Hippocampal formation (tissue), 2 donors: ENCODE measurements around the gene HNF4A.

ENCODE experiments used
- DNase-seq, 2 donors: peaks; one replicate each; lab custom pipeline; 2025; lab: John Stamatoyannopoulos, UW

HNF4A gene

DNA sequence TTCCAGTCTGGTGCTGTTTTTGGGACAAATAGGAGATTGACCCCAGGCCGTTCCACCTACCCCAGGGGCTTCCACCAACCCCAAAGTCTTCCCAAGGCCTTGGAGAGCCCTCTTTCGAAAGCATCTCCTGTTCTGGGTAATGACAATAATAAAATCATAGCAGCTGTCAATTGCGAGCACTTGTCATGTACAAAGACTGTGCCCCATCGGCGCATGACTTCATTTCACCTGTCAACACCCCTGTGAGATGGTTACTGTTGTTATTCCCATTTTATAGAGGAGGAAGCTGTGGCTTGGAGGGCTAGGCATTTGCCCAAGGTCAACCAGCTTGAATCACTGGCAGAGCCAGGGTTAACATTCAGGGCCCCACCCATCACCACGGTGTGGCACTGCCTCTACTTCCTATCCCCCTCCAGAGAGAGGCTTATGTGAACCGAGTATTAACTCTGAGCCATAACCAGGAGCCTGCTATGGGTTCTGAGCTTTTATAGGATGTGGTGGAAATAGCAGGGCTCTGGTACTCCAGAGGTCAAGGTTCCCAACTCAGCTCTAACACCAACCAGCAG, 51.2 kb downstream of the HNF4A start:
- DNase-seq = no peak

DNA sequence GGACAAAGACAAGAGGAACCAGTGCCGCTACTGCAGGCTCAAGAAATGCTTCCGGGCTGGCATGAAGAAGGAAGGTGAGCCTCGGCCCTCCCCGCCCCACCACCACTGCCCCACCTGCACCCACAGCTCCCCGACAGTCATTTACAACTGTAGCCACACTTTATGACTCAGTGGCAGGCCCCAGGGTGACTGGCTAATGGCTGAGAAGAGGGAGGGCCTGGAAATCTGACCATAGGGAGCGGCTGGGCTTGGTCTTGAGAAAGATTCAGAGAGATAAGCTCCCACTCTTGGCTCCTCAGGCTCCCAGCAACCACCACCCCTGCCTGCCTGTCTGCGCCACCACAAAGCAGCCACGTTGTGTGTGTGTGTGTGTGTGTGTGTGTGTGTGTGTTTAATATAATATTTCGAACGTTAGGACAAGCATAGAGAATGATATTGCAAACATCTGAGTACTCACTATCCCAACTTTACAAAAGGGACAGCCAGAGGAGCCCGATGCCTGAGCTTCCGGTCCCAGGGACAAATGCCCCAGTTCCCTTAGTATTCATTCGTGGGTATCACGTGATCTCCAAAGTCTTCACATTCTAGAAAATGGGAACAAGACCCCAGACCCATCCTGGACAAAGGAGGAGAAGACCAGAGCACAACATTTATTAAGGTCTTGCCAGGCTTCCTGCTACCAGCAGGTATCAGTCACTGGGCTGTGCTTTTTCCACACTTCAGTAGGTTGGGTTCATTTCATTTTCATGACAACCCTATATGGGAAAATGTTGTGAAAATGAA, 52.1 kb downstream of the HNF4A start:
- DNase-seq = no peak

DNA sequence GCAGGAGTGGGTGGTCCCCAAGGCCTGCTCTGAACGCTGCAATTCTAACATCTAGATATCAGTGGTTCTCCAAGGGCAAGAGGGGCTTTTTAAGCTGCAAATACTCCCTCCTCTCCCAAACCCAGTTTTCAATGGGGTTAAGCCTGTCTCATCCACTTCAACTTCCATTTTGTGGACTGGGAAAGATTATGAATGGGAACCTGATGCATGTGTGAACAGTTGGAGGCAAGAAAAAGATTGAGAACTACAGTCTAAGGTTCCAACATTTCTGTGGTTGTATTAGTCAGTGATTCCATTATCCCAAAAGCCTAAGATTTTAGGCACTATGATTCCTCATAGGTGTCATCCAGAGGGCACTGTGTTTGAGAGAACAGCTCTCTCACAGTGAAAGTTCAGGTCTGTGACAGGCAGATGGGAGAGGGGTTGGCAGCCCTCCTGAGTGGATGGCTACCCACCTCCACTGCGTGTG, 53.7 kb downstream of the HNF4A start:
- no peak for DNase-seq

- DNase-seq = no peak
Observed at GRCh38 chr20:44410583-44411019, 55.1 kb downstream of the HNF4A start.

DNA sequence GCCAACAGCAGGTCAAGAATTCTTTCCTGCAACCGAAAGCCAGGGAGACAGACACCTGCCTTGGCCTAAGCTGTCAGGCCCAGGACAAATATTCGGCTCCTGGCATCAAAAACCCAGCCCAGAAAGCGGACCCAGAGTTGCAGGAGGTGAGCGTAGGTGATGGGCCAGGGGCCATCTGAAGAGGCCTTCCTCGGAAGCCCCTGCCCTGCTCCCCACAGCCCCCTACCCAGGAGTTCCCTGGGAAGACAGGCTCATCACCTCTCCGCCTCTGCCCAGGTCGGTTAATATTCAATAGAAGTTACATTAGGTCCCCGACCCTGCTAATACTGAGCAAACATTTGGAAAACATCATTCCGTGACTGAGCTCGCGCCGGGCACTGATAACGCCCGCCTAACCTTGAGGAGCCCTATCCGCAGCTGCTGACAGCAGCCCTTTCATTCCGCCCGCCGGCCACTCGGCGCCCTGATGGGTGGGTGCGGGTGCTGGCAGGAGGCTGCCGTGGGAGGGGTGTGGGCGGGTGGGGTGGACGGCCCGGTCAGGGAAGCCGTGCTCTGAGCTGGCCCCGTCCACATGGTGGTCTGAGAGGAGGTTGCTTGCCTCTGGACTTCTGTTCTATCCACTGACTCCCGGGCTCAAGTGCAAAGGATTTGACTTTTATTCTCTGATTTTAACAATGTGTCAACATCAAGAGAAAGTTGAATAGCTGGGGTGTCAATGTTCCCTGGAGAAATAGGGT, 55.7 kb downstream of the HNF4A start:
- no peak for DNase-seq

DNA sequence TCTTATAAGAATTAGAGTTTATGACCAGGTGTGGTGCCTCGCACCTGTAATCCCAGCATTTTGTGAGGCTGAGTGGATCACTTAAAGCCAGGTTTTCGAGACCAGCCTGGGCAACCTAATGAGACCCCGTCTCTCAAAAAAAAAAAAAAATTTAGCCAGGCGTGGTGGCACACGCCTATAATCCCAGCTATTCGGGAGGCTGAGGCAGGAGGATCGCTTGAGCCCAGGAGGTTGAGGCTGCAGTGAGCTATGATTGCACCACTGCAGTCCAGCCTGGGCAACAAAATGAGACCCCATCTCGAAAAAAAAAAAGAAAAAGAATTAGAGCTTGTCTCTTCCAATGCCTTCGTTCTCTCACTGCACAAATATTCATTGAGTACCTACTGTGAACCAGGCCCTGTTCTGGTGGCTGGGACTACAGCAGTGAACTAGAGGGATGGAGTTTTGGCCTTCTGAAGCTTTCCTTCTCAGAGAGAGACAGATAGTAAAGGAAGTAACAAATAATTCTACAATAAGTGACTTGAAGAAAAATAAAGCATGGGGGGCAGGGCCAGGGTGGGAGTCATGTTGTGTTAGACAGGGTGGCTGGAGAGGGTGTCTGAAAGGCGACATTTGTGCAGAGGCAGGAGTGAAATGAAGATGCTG, 56.4 kb downstream of the HNF4A start:
- DNase-seq = no peak

- DNase-seq = no peak
Observed at GRCh38 chr20:44412402-44413144, 57.1 kb downstream of the HNF4A start.

DNA sequence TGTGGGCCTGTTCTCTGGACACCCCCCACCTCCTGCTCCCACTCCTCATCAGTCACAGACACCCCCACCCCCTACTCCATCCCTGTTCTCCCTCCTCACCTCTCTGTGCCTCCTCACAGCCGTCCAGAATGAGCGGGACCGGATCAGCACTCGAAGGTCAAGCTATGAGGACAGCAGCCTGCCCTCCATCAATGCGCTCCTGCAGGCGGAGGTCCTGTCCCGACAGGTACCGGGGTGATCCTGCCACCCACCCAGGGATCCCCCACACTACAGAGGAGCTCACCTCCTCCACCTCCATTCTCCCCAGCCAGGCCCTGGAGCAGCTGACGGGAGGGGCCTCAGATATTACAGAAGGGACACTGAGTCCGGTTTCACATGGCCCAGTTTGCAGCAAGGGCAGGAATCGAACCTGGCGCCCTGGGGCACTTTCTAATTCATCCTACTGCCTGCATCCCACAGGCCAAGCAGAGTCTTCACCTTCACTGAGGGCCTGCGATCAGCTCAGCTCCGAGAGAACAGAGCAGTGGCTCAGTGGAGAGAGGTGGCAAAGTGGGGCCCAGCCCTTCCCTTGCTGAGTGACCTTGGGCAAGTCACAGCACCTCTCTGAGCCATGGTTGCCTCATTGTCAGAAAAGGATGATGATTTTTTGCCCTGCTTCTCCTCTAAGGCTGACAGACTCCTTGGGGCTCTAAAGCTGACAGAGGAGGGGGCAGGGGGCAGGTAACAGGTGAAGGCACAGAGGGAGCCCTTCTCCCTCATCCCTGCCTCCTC, 58.3 kb downstream of the HNF4A start:
- no peak for DNase-seq

GRCh38 chr20:44414346-44414714, 58.8 kb downstream of the HNF4A start:
- no peak for DNase-seq

GRCh38 chr20:44414808-44415207, 59.3 kb downstream of the HNF4A start:
- no peak for DNase-seq

GRCh38 chr20:44415833-44416715, 60.6 kb downstream of the HNF4A start:
- no peak for DNase-seq

GRCh38 chr20:44418069-44418905, 62.8 kb downstream of the HNF4A start:
- DNase-seq = no peak

- DNase-seq = no peak
Observed at GRCh38 chr20:44419131-44419844, 63.8 kb downstream of the HNF4A start.

- no peak for DNase-seq
Observed at GRCh38 chr20:44420497-44420896, 65.0 kb downstream of the HNF4A start.

DNA sequence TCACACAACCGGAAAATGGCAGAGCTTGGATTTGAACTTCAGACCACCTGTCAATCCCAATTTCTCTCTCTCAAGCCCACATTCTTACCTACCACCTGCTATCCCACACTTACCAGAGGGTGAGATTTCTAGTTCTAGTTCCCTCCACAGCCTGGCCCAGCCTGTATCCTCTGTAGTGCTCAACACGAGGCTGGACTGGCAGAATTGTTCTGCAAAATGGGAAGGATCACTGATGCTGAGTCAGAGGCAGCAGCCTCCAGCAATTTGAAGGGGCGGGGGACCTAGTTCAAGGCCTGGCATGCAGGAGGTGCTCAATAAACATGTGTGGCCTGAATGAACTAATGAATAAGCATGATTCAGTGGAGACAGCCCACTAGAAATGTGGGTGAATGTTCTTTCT, 66.6 kb downstream of the HNF4A start:
- DNase-seq = no peak

GRCh38 chr20:44423480-44423879, 68.0 kb downstream of the HNF4A start:
- no peak for DNase-seq

DNA sequence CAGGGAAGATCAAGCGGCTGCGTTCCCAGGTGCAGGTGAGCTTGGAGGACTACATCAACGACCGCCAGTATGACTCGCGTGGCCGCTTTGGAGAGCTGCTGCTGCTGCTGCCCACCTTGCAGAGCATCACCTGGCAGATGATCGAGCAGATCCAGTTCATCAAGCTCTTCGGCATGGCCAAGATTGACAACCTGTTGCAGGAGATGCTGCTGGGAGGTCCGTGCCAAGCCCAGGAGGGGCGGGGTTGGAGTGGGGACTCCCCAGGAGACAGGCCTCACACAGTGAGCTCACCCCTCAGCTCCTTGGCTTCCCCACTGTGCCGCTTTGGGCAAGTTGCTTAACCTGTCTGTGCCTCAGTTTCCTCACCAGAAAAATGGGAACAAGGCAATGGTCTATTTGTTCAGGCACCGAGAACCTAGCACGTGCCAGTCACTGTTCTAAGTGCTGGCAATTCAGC, 68.6 kb downstream of the HNF4A start:
- no peak for DNase-seq

DNA sequence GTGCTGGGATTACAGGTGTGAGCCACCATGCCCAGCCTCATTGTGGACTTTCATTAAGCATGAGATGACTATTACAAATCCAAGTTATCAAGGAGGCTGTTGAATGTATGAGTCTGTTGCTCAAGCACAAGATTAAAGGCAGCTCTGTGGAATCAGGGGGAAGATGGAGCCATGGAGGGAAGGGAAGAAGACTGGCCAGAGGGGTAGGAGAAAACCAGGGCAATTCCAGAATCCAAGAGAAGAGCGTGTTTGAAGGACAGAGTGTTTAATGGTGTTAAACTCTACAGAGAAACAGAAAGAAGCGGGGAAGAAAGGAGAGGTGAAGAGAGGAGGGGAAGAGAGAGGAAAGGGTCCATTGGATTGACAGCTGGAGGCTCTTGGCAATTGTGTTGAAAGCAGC, 70.4 kb downstream of the HNF4A start:
- DNase-seq = no peak
